Posterior cingulate gyrus (tissue), 11 donors: ENCODE data around the gene KCNH5.

Experiments
- DNase-seq, 10 donors: peaks; one replicate each; pipeline versions ENCODE4 v3.0.0 to v3.0.0-alpha.2; 2020 to 2021; ENCODE audit warnings: mixed read lengths in 3 of 10
- intact Hi-C: fragments of 100-400 bp; cut with DNase I; formaldehyde crosslinking; loops from one replicate; pipeline ENCODE4 v1.15.1; 2023

KCNH5 gene

GRCh38 chr14:63045234-63045611 is at the start of gene KCNH5:
TSS of gene KCNH5 (minus strand) at chr14:63045458. CDS start at chr14:63045186, 272 bp downstream.
- intact Hi-C loops: no loop called here
- peak; percentile 21 to 95 (median 66) for DNase-seq

GRCh38 chr14:63091394-63091996 is 46.2 kb upstream of the KCNH5 start:
- intact Hi-C loops: no loop called here
- no peak for DNase-seq

- intact Hi-C loops: no loop called here
Observed at GRCh38 chr14:63088865-63089264, 43.6 kb upstream of the KCNH5 start.

GRCh38 chr14:63078569-63078968 is 33.3 kb upstream of the KCNH5 start:
- intact Hi-C loops: no loop called here
- no peak for DNase-seq

More at GRCh38 chr14:63088865-63089264, 43.6 kb upstream of the KCNH5 start:
- no peak for DNase-seq

- DNase-seq: no peak
- intact Hi-C loops: no loop called here
Observed at GRCh38 chr14:63076488-63076887, 31.2 kb upstream of the KCNH5 start.

- intact Hi-C loops: no loop called here
- DNase-seq: no peak
Observed at GRCh38 chr14:63055631-63056030, 10.4 kb upstream of the KCNH5 start.

GRCh38 chr14:63051992-63052391 is 6.7 kb upstream of the KCNH5 start:
- no peak for DNase-seq
- intact Hi-C loops: no loop called here

GRCh38 chr14:63051301-63051700 is 6.0 kb upstream of the KCNH5 start:
- intact Hi-C loops: no loop called here
- DNase-seq: no peak

GRCh38 chr14:63050694-63051093 is 5.4 kb upstream of the KCNH5 start:
- intact Hi-C loops: no loop called here
- no peak for DNase-seq

GRCh38 chr14:63046339-63047268 is 1.3 kb upstream of the KCNH5 start:
- DNase-seq: no peak

GRCh38 chr14:63045612-63046320 is 508 bp upstream of the KCNH5 start:
- intact Hi-C loops: no loop called here
- peak; percentile 16 to 93 (median 58) for DNase-seq

More at GRCh38 chr14:63046339-63047268, 1.3 kb upstream of the KCNH5 start:
- intact Hi-C loops: no loop called here

GRCh38 chr14:63039866-63040265 is 5.4 kb downstream of the KCNH5 start:
- intact Hi-C loops: loop anchor here (10.0 kb wide), 1 partner anchor 855 kb away; no protein-coding TSS in a partner anchor
- DNase-seq: no peak

- no peak for DNase-seq
- intact Hi-C loops: loop anchor here (10.0 kb wide), 1 partner anchor 848 kb away; no protein-coding TSS in a partner anchor
Observed at GRCh38 chr14:63032641-63033040, 12.6 kb downstream of the KCNH5 start.

GRCh38 chr14:63032076-63032475 is 13.2 kb downstream of the KCNH5 start:
- intact Hi-C loops: loop anchor here (10.0 kb wide), 1 partner anchor 847 kb away; no protein-coding TSS in a partner anchor
- DNase-seq: no peak

GRCh38 chr14:63030113-63030512 is 15.1 kb downstream of the KCNH5 start:
- intact Hi-C loops: loop anchor here (10.0 kb wide), 1 partner anchor 845 kb away; no protein-coding TSS in a partner anchor
- DNase-seq: no peak

- intact Hi-C loops: no loop called here
- no peak for DNase-seq
Observed at GRCh38 chr14:63027719-63028118, 17.5 kb downstream of the KCNH5 start.

- no peak for DNase-seq
- intact Hi-C loops: no loop called here
Observed at GRCh38 chr14:63026491-63026890, 18.8 kb downstream of the KCNH5 start.

- intact Hi-C loops: no loop called here
- no peak for DNase-seq
Observed at GRCh38 chr14:63014621-63015020, 30.6 kb downstream of the KCNH5 start.

- DNase-seq: no peak
- intact Hi-C loops: no loop called here
Observed at GRCh38 chr14:63012171-63012570, 33.1 kb downstream of the KCNH5 start.

- intact Hi-C loops: no loop called here
- no peak for DNase-seq
Observed at GRCh38 chr14:63011623-63012022, 33.6 kb downstream of the KCNH5 start.

- no peak for DNase-seq
- intact Hi-C loops: no loop called here
Observed at GRCh38 chr14:63009495-63009894, 35.8 kb downstream of the KCNH5 start.
